HG03139 (cell line): ENCODE measurements around the gene OPN1MW.
"Not testable (repeated sequence)": the region's sequence is repeated elsewhere in the genome, so short reads cannot be mapped to it uniquely, and the experiment has no call there.

Source experiments
- ATAC-seq: cut with Tn5 transposase; IDR thresholded peaks from one replicate; pipeline ENCODE4 v1.9.1; 2021; ENCODE audit not compliant: unreplicated experiment

Gene OPN1MW

DNA sequence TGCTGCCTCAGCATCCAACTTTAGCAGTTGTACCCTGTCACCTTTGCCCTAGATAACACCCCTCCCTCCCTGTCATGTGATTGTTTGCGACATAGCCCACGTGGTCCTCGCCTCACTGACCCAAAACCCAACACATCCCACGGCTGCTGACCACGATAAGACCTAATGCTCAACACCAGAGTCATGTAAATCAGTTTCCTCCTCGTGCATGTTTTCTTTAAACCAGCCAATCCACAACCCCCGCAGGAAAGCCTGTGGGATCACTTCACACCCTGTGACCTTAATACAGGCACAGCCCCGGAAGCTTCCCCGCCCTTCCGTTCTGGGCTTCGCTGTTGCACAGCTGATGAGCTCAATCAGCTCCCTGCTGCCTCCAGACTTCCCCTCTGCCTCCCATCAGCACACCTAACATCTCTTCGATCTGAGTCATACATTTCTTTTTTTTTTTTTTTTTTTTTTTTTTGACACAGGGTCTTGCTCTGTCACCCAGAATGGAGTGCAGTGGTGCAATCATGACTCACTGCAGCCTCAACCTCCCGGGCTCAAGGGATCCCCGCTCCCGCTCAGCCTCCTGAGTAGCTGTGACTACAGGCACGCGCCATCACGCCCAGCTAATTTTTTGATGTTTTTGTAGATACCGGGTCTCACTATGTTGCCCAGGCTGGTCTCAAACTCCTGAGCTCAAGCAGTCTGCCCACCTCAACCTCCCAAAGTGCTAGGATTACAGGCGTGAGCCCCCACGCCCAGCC lies 27.4 kb downstream of the OPN1MW start:
- ATAC-seq = peak; percentile 76

DNA sequence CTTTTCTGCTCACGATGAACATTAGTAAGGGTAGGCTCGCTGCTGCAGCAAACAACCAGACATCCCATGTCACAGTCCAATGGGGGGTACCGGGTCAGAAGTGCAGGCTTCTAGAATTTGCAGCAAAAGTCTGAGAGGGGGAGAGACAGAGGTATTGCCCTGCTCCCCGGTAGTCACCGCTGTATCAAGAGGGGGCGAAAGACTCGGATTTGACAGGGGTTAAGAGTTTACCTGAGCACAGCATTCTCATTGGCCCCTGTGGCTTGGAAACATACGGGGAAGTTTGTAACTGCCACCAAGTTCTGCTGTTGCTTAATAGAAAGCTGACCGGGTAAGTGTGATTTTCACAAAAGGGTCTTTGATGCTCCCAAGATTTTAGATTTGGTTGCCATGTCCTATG lies 28.7 kb downstream of the OPN1MW start:
- ATAC-seq = not testable (repeated sequence)

DNA sequence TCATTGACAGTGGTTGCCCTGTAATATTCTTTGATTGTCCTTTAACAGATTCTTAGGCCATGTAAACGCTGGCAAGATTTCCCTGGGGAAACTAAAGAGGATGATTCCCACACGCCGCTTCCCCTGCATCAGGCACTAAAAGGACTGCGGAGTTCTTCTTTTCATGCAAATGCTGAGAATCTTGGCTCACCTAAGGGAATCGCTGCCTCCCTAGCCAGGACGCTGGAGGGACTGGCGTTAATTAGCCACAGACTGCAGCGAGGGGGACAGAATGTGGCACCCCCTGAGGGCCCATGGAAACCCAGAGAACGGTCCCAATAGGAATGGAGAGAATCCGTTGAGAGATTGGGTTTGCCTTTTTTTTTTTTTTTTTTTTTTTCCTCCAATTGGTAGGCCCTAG lies 29.1 kb downstream of the OPN1MW start:
- not testable (repeated sequence) for ATAC-seq

DNA sequence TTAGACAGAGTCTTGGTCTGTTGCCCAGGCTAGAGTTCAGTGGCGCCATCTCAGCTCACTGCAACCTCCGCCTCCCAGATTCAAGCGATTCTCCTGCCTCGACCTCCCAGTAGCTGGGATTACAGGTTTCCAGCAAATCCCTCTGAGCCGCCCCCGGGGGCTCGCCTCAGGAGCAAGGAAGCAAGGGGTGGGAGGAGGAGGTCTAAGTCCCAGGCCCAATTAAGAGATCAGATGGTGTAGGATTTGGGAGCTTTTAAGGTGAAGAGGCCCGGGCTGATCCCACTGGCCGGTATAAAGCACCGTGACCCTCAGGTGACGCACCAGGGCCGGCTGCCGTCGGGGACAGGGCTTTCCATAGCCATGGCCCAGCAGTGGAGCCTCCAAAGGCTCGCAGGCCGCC lies 37.1 kb downstream of the OPN1MW start, which contains the start of gene OPN1MW2:
TSS of gene OPN1MW2 (plus strand) at position 301 of the 400 bp plus-strand sequence. CDS start at position 361, 60 bp downstream.
- not testable (repeated sequence) for ATAC-seq

DNA sequence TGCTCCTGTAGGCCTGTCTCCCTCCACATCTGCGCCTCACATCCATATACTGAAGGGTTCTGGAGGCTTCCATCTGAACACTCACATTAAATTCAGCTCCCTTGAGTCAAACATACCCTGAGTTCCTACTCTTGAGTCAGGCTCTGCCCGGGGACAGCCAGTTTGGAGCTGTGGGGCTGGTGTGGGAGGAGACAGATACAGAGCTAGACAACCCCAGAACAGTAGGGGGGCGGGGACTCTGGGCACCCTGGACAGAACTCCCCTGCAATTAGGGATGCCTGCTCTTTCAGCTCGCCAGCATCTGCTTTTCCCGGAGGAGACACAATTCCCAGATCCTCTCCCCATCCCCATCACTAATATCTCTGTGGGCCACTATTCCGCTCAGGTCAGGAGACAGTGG lies 42.9 kb downstream of the OPN1MW start:
- ATAC-seq = not testable (repeated sequence)

DNA sequence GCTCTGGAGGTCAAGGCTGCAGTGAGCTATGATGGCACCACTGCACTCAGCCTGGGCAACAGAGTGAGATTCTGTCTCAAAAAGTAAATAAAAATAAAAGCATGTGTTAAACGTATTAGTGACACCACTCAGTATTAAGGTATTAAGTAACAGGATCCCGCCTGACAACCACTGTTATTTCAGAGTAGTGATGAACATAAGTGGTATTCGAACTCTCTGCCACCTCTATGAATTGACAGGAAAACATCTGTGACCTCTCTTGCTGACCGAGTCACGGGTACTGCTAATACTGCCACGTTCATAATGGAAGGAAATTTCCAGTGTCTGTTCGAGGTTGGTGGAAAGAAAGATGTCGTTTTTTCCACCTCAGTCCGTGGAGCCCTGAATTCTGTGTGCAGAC lies 44.3 kb downstream of the OPN1MW start:
- ATAC-seq = not testable (repeated sequence)

DNA sequence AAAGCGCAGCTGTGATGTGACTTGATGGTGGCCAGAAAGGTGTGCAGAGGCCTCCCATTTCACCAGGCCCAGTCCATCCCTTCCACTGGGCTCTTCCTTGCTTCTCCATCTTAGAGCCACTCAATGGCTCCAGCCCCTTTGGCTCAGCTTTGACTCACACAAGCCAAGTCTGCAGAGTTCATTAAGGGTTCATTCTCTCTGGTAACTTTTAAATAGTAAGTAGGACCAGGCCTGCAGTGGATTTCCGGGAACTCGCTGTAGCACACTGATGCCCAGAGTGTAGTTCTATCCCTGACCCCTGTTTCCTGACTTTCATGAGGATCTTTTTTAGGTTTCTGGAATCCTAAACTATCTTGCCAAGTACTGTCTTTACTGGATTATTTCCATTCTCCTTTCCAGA lies 49.0 kb downstream of the OPN1MW start:
- ATAC-seq = not testable (repeated sequence)

DNA sequence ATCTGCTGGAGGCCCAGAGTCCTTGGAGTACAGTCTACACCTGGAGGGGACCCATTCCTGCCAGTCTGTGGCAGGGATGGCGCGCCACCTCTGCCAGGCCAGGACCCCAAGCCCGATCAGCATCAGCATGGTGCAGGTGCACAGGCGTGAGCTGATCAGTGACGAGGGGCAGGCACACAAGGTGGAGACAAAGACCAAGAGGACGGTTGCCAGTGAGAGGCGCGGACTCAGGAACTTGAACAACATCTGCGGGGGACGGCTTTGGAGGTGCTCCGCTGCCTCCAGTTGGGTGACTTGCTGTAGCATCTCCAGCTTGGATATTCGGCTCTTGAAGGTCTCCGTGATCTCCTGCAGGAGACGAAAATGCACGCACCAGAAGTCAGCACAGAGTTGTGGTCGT lies 51.2 kb downstream of the OPN1MW start:
- ATAC-seq = not testable (repeated sequence)

DNA sequence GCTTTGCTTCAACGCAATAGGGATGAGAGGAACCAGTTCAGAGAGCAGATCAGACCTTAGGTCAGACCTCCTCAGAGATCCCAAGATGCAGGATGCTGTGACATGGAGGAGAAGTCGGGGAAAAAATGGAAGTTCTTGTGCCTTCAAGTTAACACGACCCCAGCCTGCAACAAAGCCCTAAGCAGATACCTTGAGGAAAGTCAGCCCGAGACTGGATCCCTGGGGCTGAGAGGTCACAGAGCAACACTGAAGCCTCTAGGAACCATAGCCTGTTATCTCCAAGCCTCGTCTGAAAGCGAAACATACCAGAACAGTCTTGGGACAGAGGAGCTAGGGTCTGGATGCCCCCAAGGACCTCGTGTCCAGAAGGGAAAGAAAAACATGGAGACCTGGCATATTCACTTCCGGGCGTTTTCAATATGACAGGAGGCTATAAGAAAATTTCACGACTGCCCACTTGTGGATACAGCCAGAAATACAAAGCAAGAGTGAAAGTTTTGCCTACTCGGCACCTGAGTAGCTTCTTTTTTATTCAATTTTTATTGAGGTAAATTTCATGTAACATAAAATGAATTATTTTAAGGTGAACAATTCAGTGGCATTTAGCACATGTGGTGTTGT lies 56.7 kb downstream of the OPN1MW start:
- not testable (repeated sequence) for ATAC-seq

DNA sequence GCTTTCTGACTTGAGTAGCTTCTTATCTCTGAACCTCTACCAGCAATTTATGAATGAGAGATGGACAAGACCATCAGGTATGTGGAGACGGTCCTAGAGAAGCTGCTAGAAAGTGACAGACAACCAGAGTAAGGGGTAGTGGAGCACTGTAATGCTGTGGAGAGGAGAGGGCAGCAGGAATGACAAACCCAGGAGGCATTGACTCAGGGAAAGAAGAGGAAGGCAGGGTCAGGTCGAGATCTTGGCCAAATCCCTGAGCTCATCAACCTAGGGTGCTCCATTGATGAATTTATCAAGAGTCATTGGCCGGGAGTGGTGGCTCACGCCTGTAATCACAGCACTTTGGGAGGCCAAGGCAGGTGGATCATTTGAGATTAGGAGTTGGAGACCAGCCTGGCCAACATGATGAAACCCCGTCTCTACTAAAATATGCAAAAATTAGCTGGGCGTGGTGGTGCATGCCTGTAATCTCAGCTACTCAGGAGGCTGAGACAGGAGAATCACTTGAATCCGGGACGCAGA lies 57.6 kb downstream of the OPN1MW start:
- ATAC-seq = not testable (repeated sequence)
